ENCODE results near the gene SEMA5A. TPM values are rescaled to one million over a fixed set of nuclear protein-coding genes. Genes with fewer than 3 reads are reported as not detected.

The SEMA5A gene
- total RNA-seq, 1 experiment from 2014 or later, result 0.15 TPM

DNA sequence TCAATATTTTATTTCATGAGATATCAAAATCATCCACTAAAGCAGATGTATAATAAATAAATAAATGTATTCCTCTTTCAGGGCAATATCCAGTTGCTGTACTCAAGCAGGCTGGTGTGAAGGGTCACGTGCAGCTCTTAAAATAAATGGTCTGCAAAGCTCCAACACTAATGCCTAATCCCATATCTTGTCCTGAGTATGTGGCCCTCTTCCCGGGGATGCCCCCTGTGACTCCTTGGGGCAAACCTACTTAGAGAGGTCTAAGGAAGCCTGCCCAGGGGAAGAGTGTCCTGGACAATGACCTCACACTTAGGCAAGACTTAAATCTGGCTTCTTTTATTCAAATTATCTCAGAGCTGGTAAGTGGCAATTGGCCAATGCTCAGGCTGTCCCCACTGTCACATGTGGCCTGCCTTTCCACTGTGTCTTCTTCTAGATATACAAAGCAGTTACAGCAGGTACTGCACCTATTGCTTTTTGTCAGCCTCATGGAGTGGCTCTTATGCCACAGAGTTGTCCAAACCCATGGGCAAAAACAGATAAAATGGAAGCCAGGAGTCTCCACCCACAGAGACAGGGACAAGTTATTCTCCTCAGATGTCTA is 55.3 kb downstream of the SEMA5A start:
- TF ChIP-seq, protein P1, sequence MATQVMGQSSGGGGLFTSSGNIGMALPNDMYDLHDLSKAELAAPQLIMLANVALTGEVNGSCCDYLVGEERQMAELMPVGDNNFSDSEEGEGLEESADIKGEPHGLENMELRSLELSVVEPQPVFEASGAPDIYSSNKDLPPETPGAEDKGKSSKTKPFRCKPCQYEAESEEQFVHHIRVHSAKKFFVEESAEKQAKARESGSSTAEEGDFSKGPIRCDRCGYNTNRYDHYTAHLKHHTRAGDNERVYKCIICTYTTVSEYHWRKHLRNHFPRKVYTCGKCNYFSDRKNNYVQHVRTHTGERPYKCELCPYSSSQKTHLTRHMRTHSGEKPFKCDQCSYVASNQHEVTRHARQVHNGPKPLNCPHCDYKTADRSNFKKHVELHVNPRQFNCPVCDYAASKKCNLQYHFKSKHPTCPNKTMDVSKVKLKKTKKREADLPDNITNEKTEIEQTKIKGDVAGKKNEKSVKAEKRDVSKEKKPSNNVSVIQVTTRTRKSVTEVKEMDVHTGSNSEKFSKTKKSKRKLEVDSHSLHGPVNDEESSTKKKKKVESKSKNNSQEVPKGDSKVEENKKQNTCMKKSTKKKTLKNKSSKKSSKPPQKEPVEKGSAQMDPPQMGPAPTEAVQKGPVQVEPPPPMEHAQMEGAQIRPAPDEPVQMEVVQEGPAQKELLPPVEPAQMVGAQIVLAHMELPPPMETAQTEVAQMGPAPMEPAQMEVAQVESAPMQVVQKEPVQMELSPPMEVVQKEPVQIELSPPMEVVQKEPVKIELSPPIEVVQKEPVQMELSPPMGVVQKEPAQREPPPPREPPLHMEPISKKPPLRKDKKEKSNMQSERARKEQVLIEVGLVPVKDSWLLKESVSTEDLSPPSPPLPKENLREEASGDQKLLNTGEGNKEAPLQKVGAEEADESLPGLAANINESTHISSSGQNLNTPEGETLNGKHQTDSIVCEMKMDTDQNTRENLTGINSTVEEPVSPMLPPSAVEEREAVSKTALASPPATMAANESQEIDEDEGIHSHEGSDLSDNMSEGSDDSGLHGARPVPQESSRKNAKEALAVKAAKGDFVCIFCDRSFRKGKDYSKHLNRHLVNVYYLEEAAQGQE (IDR thresholded peaks at IDR 0.05; ENCODE audit: insufficient read depth in 1 of 2, low read depth in 2 of 2, low read length in 1 of 2), result no peak
- no peak for TF ChIP-seq POLR2AphosphoS5 (IDR thresholded peaks at IDR 0.05; ENCODE audit: low read depth, low read length)
- TF ChIP-seq, protein P2, sequence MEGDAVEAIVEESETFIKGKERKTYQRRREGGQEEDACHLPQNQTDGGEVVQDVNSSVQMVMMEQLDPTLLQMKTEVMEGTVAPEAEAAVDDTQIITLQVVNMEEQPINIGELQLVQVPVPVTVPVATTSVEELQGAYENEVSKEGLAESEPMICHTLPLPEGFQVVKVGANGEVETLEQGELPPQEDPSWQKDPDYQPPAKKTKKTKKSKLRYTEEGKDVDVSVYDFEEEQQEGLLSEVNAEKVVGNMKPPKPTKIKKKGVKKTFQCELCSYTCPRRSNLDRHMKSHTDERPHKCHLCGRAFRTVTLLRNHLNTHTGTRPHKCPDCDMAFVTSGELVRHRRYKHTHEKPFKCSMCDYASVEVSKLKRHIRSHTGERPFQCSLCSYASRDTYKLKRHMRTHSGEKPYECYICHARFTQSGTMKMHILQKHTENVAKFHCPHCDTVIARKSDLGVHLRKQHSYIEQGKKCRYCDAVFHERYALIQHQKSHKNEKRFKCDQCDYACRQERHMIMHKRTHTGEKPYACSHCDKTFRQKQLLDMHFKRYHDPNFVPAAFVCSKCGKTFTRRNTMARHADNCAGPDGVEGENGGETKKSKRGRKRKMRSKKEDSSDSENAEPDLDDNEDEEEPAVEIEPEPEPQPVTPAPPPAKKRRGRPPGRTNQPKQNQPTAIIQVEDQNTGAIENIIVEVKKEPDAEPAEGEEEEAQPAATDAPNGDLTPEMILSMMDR (IDR thresholded peaks at IDR 0.05), result no peak
- no peak for TF ChIP-seq SIN3A (IDR thresholded peaks at IDR 0.05; ENCODE audit: borderline replicate concordance, insufficient read depth, low read depth, low read length)
- no peak for TF ChIP-seq TCF7L2 (IDR thresholded peaks at IDR 0.05; ENCODE audit: low read depth, low read length)
- Histone ChIP-seq H3K9me3 (ENCODE audit: control insufficient read depth, insufficient read depth, low read depth, low read length) (no peaks in the 10 kb centered on the region), H3K27ac (ENCODE audit: low read length) (no peak overlapping the region), H3K36me3 (ENCODE audit: control insufficient read depth, insufficient read depth, low read length) (no peaks in the 10 kb centered on the region), H3K4me3 (ENCODE audit: low read depth in 2 of 2, low read length in 2 of 2) (no peak overlapping the region), H3K4me1 (ENCODE audit: control insufficient read depth, insufficient read depth, low read length) (no peaks in the 10 kb centered on the region), H3K27me3 (ENCODE audit: control insufficient read depth, insufficient read depth, low read length) (no peaks in the 10 kb centered on the region)
- no peak for ATAC-seq
- ChIA-PET POLR2A (no interaction called here), CTCF (no interaction called here)
- DNase-seq (ENCODE audit: low read depth, low spot score), result no peak
- no TSS peak for BruUV-seq (replicated peaks)
- in situ Hi-C loops (cut with HindIII; ENCODE audit: low pct_unique_long_range_greater_than_20kb, low sequenced_read_pairs) (no loop called here), intact Hi-C loops (cut with micrococcal nuclease; ENCODE audit: unreplicated experiment) (no loop called here)

DNA sequence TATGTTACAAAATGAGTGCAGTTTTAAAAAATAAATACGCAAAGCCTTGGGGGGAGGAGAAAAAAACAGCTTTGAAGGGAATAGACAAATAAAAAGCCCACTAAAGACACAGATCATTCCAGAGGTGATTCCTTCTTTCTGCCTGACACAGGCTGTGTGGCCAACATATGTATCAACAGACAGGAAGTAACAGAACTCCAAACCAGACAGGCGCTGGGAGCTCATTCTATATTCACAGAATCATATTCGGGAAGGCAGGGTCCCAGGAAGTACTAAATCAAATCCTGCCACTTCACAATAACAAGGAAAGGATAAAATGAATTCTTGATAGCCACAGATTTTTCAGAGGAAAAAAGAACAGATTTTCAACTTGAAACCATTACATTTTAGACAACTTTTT is 62.1 kb downstream of the SEMA5A start:
- BruUV-seq (replicated peaks), result no TSS peak
- H3K27ac ChIP-seq (ENCODE audit: low read length), result no peak overlapping the region
- ChIA-PET POLR2A (no interaction called here), CTCF (no interaction called here)
- in situ Hi-C loops (cut with HindIII; ENCODE audit: low pct_unique_long_range_greater_than_20kb, low sequenced_read_pairs), result no loop called here
- H3K4me1 ChIP-seq (ENCODE audit: control insufficient read depth, insufficient read depth, low read length), result no peaks in the 10 kb centered on the region
- H3K27me3 ChIP-seq (ENCODE audit: control insufficient read depth, insufficient read depth, low read length), result no peaks in the 10 kb centered on the region
- intact Hi-C loops (cut with micrococcal nuclease; ENCODE audit: unreplicated experiment), result no loop called here
- ATAC-seq, result no peak
- no peaks in the 10 kb centered on the region for H3K36me3 ChIP-seq (ENCODE audit: control insufficient read depth, insufficient read depth, low read length)
- no peaks in the 10 kb centered on the region for H3K9me3 ChIP-seq (ENCODE audit: control insufficient read depth, insufficient read depth, low read depth, low read length)
- no peak overlapping the region for H3K4me3 ChIP-seq (ENCODE audit: low read depth in 2 of 2, low read length in 2 of 2)
- TF ChIP-seq, protein P2 (IDR thresholded peaks at IDR 0.05), result no peak
- no peak for TF ChIP-seq TCF7L2 (IDR thresholded peaks at IDR 0.05; ENCODE audit: low read depth, low read length)
- no peak for DNase-seq (ENCODE audit: low read depth, low spot score)
